Measurements from ENCODE around the gene IFITM10. TPM values are rescaled to one million over a fixed set of nuclear protein-coding genes. Genes with fewer than 3 reads are reported as not detected.

IFITM10 gene
- 0.80 TPM in 1 of 2 replicates, not detected in the other for total RNA-seq

GRCh38 chr11:1750481-1750839, at the start of gene IFITM10:
Gene IFITM10 (minus strand): TSS chr11:1750595. CDS start chr11:1750442, 153 bp downstream.
- no peak for DNase-seq (ENCODE audit: low read depth)

- no peak for DNase-seq (ENCODE audit: low read depth)
Measured at GRCh38 chr11:1797391-1798125, 47.2 kb upstream of the IFITM10 start.

GRCh38 chr11:1796413-1797011, 46.1 kb upstream of the IFITM10 start:
- no peak for DNase-seq (ENCODE audit: low read depth)

- no peak for DNase-seq (ENCODE audit: low read depth)
Measured at GRCh38 chr11:1793081-1793480, 42.7 kb upstream of the IFITM10 start.

GRCh38 chr11:1792461-1792860, 42.1 kb upstream of the IFITM10 start:
- no peak for DNase-seq (ENCODE audit: low read depth)

- no peak for DNase-seq (ENCODE audit: low read depth)
Measured at GRCh38 chr11:1791912-1792311, 41.5 kb upstream of the IFITM10 start.

- DNase-seq (ENCODE audit: low read depth): no peak
Measured at GRCh38 chr11:1786466-1786865, 36.1 kb upstream of the IFITM10 start.

GRCh38 chr11:1785749-1786413, 35.5 kb upstream of the IFITM10 start:
- no peak for DNase-seq (ENCODE audit: low read depth)

- DNase-seq (ENCODE audit: low read depth): no peak
Measured at GRCh38 chr11:1784761-1785650, 34.6 kb upstream of the IFITM10 start.

- DNase-seq (ENCODE audit: low read depth): no peak
Measured at GRCh38 chr11:1783725-1784529, 33.5 kb upstream of the IFITM10 start.

GRCh38 chr11:1782831-1783724, 32.7 kb upstream of the IFITM10 start:
- peak; percentile 76 for DNase-seq (ENCODE audit: low read depth)

GRCh38 chr11:1782031-1782590, 31.7 kb upstream of the IFITM10 start:
- DNase-seq (ENCODE audit: low read depth): no peak

- no peak for DNase-seq (ENCODE audit: low read depth)
Measured at GRCh38 chr11:1781593-1781975, 31.2 kb upstream of the IFITM10 start.

GRCh38 chr11:1780700-1781592, 30.6 kb upstream of the IFITM10 start:
- no peak for DNase-seq (ENCODE audit: low read depth)

- DNase-seq (ENCODE audit: low read depth): no peak
Measured at GRCh38 chr11:1779806-1780699, 29.7 kb upstream of the IFITM10 start.

GRCh38 chr11:1779034-1779805, 28.8 kb upstream of the IFITM10 start:
- no peak for DNase-seq (ENCODE audit: low read depth)

Measured in renal cortical epithelial cell (primary cell).